Activated naive CD8-positive, alpha-beta T cell treated with anti-CD3 and anti-CD28 coated beads, Interleukin-2, amount 10 ng/mL, durations not matched to agents 7 days and 5 days (primary cell): Measurements from ENCODE around the gene BMPR1A. TPM values are rescaled to one million over a fixed set of nuclear protein-coding genes. Genes with fewer than 3 reads are reported as not detected.
"Not testable (repeated sequence)": the region's sequence is repeated elsewhere in the genome, so short reads cannot be mapped to it uniquely, and the experiment has no call there.

Experiments
- ATAC-seq: fragments of 150-1000 bp; cut with Tn5 transposase; one replicate; pipeline ENCODE4 v1.10.0; 2021; ENCODE audit warnings: low read depth, moderate library complexity
- POLR2A ChIA-PET: fragments of 350-600 bp; sonication (Branson Sonifier 250); formaldehyde crosslinking; loops from one replicate; lab custom pipeline; 2021; ENCODE audit warnings: antibody characterized with exemption; lab: Charles Lee
- DNase-seq: peaks from one replicate; pipeline ENCODE4 v3.0.0; 2021
- H3K27ac Mint-ChIP-seq: one replicate; pipeline ENCODE4 v1.8.0; 2022; ENCODE audit warnings: mild to moderate bottlenecking, mixed read lengths
- H3K27me3 Mint-ChIP-seq: one replicate; pipeline ENCODE4 v1.8.0; 2022; ENCODE audit warnings: mild to moderate bottlenecking, moderate library complexity, mixed read lengths
- H3K36me3 Mint-ChIP-seq: one replicate; pipeline ENCODE4 v1.8.0; 2021; ENCODE audit warnings: mild to moderate bottlenecking, mixed read lengths
- H3K4me1 Mint-ChIP-seq: one replicate; pipeline ENCODE4 v1.8.0; 2021; ENCODE audit warnings: mixed read lengths
- H3K4me3 Mint-ChIP-seq: one replicate; pipeline ENCODE4 v1.8.0; 2022; ENCODE audit warnings: mild to moderate bottlenecking, moderate library complexity, mixed read lengths
- H3K9me3 Mint-ChIP-seq: one replicate; pipeline ENCODE4 v1.8.0; 2021; ENCODE audit warnings: mixed read lengths
- total RNA-seq, 2 experiments: library from RNA; stranded (reverse); gene quantifications; one replicate each; pipeline ENCODE4 v1.2.3, GENCODE V29; 2021

The BMPR1A gene
- total RNA-seq, 2 experiments from 2014 or later, result 13.3 to 15.0 TPM

DNA sequence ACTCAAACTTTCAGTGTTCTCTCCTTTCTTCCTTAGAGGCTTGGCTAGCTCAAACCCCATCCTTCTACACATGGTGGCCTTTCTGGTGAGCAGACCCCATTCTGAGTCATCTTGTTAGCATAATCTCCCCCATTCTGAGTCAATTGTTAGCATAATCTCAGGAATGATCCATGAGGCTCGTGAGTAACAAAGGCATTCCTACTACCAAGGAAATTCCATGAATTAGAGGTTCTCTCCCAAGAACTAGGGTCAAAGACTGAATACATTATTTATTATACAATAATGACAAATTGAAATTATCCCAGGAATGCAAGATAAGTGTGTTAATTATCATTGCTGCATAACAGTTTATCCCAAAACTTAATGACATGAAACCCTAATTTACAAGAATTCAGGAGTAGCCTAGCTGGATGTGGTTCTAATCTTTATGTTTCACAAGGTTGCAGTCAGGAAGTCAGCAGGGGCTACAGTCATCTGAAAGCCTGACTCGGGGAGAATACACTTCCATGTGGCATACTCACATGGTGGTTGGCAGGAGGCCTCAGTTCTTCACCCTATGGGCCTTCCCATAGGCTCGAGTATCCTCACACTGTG lies 100.8 kb downstream of the BMPR1A start:
- peaks cover 3% of the 10 kb centered on the region for H3K9me3 Mint-ChIP-seq
- no peak for ATAC-seq
- H3K27ac Mint-ChIP-seq, result no peak overlapping the region
- POLR2A ChIA-PET, result no interaction called here
- peaks cover 2% of the 10 kb centered on the region for H3K27me3 Mint-ChIP-seq
- H3K36me3 Mint-ChIP-seq, result peaks cover 4% of the 10 kb centered on the region
- H3K4me3 Mint-ChIP-seq, result no peak overlapping the region
- no peak for DNase-seq
- no peaks in the 10 kb centered on the region for H3K4me1 Mint-ChIP-seq

DNA sequence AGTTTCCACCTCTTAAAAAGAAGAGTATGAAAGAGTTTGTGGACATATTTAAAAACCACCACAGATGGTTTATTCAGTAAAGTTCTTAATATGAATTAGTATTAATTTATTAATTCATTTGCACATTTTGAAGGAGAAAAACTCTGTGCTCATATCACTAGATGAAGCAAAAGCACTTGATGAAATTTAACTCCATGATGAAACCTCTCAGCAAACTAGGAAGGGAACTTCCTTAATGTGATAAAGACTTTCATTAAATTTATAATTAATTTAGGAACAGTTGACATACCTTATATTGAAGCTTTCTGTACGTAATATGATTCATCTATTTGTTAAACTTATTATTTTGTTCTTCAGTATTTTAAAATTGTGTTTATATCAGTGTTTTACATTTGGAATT lies 101.6 kb downstream of the BMPR1A start:
- H3K9me3 Mint-ChIP-seq, result peaks cover 3% of the 10 kb centered on the region

DNA sequence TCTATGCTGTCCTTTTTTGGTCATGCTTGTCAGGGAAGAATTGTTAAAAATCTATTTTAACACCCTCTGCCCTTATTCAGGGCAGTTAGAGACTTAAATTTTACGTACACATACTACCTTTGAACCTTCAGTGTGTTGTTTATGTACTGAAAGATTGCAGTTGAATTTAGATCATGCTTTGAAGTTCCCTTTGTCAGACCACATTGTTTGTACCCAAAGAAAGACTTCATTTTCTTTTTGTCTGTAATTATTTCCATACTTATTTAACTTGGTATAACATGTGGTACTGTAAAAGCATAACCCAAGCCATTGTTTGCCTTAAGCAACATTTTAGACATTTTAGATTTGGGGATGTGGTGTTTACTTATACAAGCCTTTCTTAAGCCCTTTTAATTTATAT lies 104.9 kb downstream of the BMPR1A start:
- Mint-ChIP-seq H3K27ac (no peak overlapping the region), H3K27me3 (no peaks in the 10 kb centered on the region), H3K9me3 (no peaks in the 10 kb centered on the region), H3K4me3 (no peak overlapping the region), H3K36me3 (peaks cover 2% of the 10 kb centered on the region), H3K4me1 (no peaks in the 10 kb centered on the region)
- ATAC-seq (no peak), DNase-seq (no peak)
- POLR2A ChIA-PET, result no interaction called here

More for the DNA sequence above, 101.6 kb downstream of the BMPR1A start:
- Mint-ChIP-seq H3K36me3 (peaks cover 4% of the 10 kb centered on the region), H3K4me1 (no peaks in the 10 kb centered on the region), H3K4me3 (no peak overlapping the region), H3K27ac (no peak overlapping the region), H3K27me3 (peaks cover 2% of the 10 kb centered on the region)
- POLR2A ChIA-PET, result interaction anchor here (0.6 kb wide), 1 partner anchor 31 kb away, joined by 4 read pairs; no protein-coding TSS in a partner anchor
- DNase-seq, result no peak
- no peak for ATAC-seq

GRCh38 chr10:86862373-86862772 lies 106.0 kb downstream of the BMPR1A start:
- Mint-ChIP-seq H3K27ac (no peak overlapping the region), H3K36me3 (peaks cover 2% of the 10 kb centered on the region), H3K4me3 (no peak overlapping the region), H3K9me3 (no peaks in the 10 kb centered on the region), H3K27me3 (no peaks in the 10 kb centered on the region), H3K4me1 (no peaks in the 10 kb centered on the region)
- no peak for DNase-seq
- POLR2A ChIA-PET, result no interaction called here
- no peak for ATAC-seq

DNA sequence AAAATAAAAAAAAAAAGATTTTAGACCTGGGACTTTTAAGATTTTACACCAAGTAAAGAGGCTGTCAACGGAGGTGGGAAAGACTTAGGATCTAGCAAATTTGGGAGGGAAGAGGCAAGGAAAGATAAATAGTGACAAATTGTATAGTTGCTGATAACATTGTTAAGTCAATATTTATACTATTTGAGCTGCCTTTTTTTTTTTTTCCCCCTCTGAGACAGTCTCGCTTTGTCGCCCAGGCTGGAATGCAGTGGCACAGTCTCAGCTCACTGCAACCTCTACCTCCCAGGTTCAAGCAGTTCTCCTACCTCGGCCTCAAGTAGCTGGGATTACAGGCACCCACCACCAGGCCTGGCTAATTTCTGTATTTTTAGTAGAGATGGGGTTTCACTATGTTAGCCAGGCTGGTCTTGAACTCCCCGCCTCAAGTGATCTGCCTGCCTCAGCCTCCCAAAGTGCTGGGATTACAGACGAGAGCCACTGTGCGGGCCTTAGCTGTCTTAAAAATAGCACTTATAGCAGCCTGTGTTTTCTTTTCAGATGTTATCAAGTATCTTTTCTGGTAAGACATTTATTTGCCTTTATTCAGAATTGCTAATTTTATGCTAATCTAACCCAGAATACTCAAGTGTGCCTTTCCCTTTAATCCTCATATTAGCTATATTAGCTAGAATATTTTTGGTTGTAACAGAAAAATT lies 106.5 kb downstream of the BMPR1A start:
- ATAC-seq, result no peak
- POLR2A ChIA-PET, result interaction anchor here (0.7 kb wide), 1 partner anchor 25 kb away, joined by 3 read pairs; no protein-coding TSS in a partner anchor
- Mint-ChIP-seq H3K27me3 (no peaks in the 10 kb centered on the region), H3K36me3 (peaks cover 3% of the 10 kb centered on the region), H3K27ac (no peak overlapping the region), H3K9me3 (no peaks in the 10 kb centered on the region), H3K4me1 (no peaks in the 10 kb centered on the region), H3K4me3 (no peak overlapping the region)
- no peak for DNase-seq

DNA sequence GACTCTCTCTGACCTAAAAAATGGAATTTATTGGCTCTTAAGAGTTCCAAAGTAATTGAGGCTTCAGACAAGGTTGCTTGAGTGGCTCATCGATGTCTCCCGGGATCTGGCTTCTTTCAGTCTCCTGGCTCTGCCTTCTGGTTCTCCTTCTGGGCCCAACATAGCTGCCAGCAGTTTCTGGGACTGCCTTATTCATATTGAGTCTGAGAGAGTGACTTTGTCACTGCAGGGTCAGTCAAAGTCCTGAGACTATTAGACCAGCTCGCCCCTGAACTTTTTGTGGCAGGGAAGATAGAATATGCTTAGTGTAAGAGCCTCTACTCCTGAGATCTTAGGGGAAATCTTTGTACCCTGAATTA lies 107.0 kb downstream of the BMPR1A start:
- POLR2A ChIA-PET, result interaction anchor here (0.7 kb wide), 1 partner anchor 25 kb away, joined by 3 read pairs; no protein-coding TSS in a partner anchor
- Mint-ChIP-seq H3K4me1 (no peaks in the 10 kb centered on the region), H3K4me3 (no peak overlapping the region), H3K27me3 (no peaks in the 10 kb centered on the region), H3K9me3 (no peaks in the 10 kb centered on the region), H3K36me3 (peaks cover 3% of the 10 kb centered on the region), H3K27ac (no peak overlapping the region)
- DNase-seq, result no peak
- no peak for ATAC-seq

GRCh38 chr10:86865011-86865811 lies 108.8 kb downstream of the BMPR1A start:
- H3K4me1 Mint-ChIP-seq, DNase-seq, H3K9me3 Mint-ChIP-seq, ATAC-seq, H3K36me3 Mint-ChIP-seq, POLR2A ChIA-PET, H3K4me3 Mint-ChIP-seq, H3K27ac Mint-ChIP-seq, H3K27me3 Mint-ChIP-seq: not testable (repeated sequence)

GRCh38 chr10:86867149-86867548 lies 110.7 kb downstream of the BMPR1A start:
- Mint-ChIP-seq H3K4me1 (no peaks in the 10 kb centered on the region), H3K9me3 (no peaks in the 10 kb centered on the region), H3K4me3 (no peak overlapping the region), H3K27ac (no peak overlapping the region), H3K36me3 (peaks cover 1% of the 10 kb centered on the region), H3K27me3 (no peaks in the 10 kb centered on the region)
- POLR2A ChIA-PET, result interaction anchor here (0.7 kb wide), 1 partner anchor 1030 kb away, joined by 3 read pairs; no protein-coding TSS in a partner anchor
- ATAC-seq (no peak), DNase-seq (no peak)

- Mint-ChIP-seq H3K9me3 (no peaks in the 10 kb centered on the region), H3K4me1 (no peaks in the 10 kb centered on the region), H3K36me3 (peaks cover 1% of the 10 kb centered on the region), H3K27ac (no peak overlapping the region), H3K27me3 (no peaks in the 10 kb centered on the region), H3K4me3 (no peak overlapping the region)
- POLR2A ChIA-PET, result no interaction called here
- DNase-seq (no peak), ATAC-seq (no peak)
Measured at GRCh38 chr10:86868353-86868752, 111.9 kb downstream of the BMPR1A start.

DNA sequence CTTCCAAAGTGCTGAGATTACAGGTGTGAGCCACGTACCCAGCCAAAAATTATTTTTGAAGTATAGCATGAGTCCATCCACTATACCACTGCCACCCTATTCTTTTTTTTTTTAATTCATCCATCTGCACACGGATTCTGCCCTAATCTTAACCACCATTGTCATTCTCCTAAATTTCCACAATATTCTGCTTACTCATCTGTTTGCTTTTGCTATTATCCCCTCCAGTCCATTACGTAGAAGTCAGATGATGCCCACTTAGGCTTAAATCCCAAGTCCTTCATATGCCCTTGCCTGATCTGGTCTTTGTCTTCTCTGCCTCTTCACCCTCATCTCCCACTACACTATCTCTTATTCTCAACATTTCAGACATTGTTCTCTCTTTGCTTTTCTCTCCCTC lies 114.3 kb downstream of the BMPR1A start:
- POLR2A ChIA-PET, result no interaction called here
- Mint-ChIP-seq H3K4me3 (no peak overlapping the region), H3K27me3 (no peaks in the 10 kb centered on the region), H3K27ac (no peak overlapping the region), H3K36me3 (peaks cover 1% of the 10 kb centered on the region), H3K4me1 (no peaks in the 10 kb centered on the region), H3K9me3 (no peaks in the 10 kb centered on the region)
- ATAC-seq (no peak), DNase-seq (no peak)

DNA sequence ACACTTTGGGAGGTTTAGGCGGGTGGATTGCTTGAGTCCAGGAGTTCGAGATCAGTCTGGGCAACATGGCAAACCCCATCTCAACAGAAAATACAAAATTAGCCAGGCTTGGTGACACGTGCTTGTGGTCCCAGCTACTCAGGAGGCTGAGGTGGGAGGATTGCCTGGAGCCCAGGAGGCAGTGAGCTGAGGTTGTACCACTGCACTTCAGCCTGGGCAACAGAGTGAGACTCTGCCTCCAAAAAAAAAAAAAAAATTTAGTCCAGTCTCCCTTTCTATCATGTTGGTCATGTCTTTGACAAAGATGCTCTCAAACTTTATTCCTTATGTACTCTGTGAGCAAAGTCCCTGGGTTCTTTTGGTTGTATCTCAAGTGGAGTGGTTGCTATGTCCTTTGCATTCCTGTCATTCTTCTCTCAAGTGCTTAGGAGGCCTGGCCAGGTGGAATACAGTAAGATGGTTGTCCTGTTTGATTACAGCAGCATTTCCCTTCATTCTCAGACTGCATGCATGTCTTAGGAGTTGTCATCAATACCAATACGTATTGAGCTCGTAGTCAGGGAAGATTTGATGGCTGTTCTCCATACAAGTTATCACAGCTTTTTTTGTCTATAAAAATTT lies 115.3 kb downstream of the BMPR1A start:
- H3K27ac Mint-ChIP-seq, result no peak overlapping the region
- no peaks in the 10 kb centered on the region for H3K27me3 Mint-ChIP-seq
- DNase-seq (no peak), ATAC-seq (no peak)
- H3K9me3 Mint-ChIP-seq, result no peaks in the 10 kb centered on the region
- POLR2A ChIA-PET, result no interaction called here
- no peaks in the 10 kb centered on the region for H3K4me1 Mint-ChIP-seq
- H3K36me3 Mint-ChIP-seq, result peaks cover 1% of the 10 kb centered on the region
- H3K4me3 Mint-ChIP-seq, result no peak overlapping the region

GRCh38 chr10:86872757-86873156 lies 116.3 kb downstream of the BMPR1A start:
- no peak overlapping the region for H3K27ac Mint-ChIP-seq
- ATAC-seq (no peak), DNase-seq (no peak)
- no peak overlapping the region for H3K4me3 Mint-ChIP-seq
- no peaks in the 10 kb centered on the region for H3K27me3 Mint-ChIP-seq
- H3K4me1 Mint-ChIP-seq, result no peaks in the 10 kb centered on the region
- no peaks in the 10 kb centered on the region for H3K36me3 Mint-ChIP-seq
- POLR2A ChIA-PET, result no interaction called here
- no peaks in the 10 kb centered on the region for H3K9me3 Mint-ChIP-seq

- no peaks in the 10 kb centered on the region for H3K27me3 Mint-ChIP-seq
Measured at GRCh38 chr10:86876748-86877147, 120.3 kb downstream of the BMPR1A start.

More at GRCh38 chr10:86876748-86877147, 120.3 kb downstream of the BMPR1A start:
- Mint-ChIP-seq H3K27ac (no peak overlapping the region), H3K4me1 (peaks cover 5% of the 10 kb centered on the region), H3K36me3 (no peaks in the 10 kb centered on the region), H3K4me3 (no peak overlapping the region), H3K9me3 (no peaks in the 10 kb centered on the region)
- POLR2A ChIA-PET, result no interaction called here
- ATAC-seq (no peak), DNase-seq (no peak)
